ENCODE measurements around the gene SRL. TPM values are rescaled to one million over a fixed set of nuclear protein-coding genes. Genes with fewer than 3 reads are reported as not detected.

SRL gene
- total RNA-seq, 1 donor from 2014 or later = 1.2 TPM

DNA sequence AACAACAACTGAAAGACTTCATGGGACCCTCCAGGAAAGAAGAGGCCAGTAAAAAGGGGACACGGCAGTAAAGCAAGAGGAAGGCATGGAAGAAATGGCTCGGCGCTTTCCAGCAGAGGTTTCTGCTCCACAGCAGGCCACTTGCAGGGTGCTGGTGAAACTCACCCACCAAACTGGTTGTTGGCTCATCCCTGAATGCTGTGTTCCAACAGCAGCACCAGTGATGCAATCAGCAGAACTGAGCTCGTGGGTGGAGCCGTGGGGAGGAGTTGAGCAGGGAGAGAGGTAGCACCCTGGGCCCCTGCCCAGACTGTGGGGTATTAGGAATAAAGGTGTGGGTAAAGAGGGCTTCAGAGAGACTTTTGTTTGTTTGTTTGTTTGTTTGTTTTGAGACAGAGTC, 62.9 kb downstream of the SRL start:
- DNase-seq (ENCODE audit: extremely low spot score, unreplicated experiment) = no peak
- H3K36me3 Mint-ChIP-seq = no peaks in the 10 kb centered on the region
- TF ChIP-seq CTCF (conservative IDR thresholded peaks at IDR 0.05) = no peak
- peaks cover 6% of the 10 kb centered on the region for H3K4me1 Mint-ChIP-seq (ENCODE audit: unreplicated experiment)
- H3K9me3 Mint-ChIP-seq = no peaks in the 10 kb centered on the region
- no peak overlapping the region for H3K4me3 Mint-ChIP-seq
- H3K27ac Mint-ChIP-seq = peak overlapping the region; percentile 61
- no peaks in the 10 kb centered on the region for H3K27me3 Mint-ChIP-seq

GRCh38 chr16:4178468-4179010, 63.3 kb downstream of the SRL start:
- H3K9me3 Mint-ChIP-seq = no peaks in the 10 kb centered on the region
- H3K36me3 Mint-ChIP-seq = no peaks in the 10 kb centered on the region
- peak overlapping the region; percentile 61 for H3K27ac Mint-ChIP-seq
- H3K4me3 Mint-ChIP-seq = no peak overlapping the region
- TF ChIP-seq CTCF (conservative IDR thresholded peaks at IDR 0.05) = no peak
- H3K27me3 Mint-ChIP-seq = no peaks in the 10 kb centered on the region
- peaks cover 9% of the 10 kb centered on the region for H3K4me1 Mint-ChIP-seq (ENCODE audit: unreplicated experiment)
- DNase-seq (ENCODE audit: extremely low spot score, unreplicated experiment) = no peak

DNA sequence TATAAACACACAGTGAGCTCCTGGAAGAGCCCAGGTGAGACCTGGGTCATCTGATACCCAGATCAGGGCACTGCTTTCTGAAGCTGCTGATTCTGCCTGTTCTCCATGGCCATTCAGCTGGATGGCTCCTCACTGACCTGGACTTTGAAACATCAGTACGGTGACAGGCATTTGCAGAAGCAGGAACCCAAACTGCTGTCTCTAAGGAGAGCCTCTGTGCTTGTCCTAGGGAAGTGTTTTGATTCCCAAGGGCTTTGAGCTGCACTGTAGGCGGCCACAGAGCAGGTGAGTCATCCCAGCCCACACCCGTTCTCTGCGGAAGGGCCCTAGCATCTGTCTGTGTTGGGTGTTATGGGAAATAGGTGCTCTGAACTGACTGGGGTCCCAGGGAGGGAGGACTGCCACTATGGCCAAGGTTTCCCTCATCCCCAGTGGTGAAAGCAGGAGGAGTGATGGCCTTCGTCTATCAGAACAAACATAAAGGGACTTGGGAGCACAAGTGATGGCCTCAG, 64.9 kb downstream of the SRL start:
- Mint-ChIP-seq H3K9me3 (no peaks in the 10 kb centered on the region), H3K4me1 (ENCODE audit: unreplicated experiment) (peaks cover 9% of the 10 kb centered on the region), H3K4me3 (no peak overlapping the region), H3K36me3 (no peaks in the 10 kb centered on the region), H3K27me3 (no peaks in the 10 kb centered on the region), H3K27ac (peak overlapping the region; percentile 34)
- DNase-seq (ENCODE audit: extremely low spot score, unreplicated experiment) = no peak
- no peak for TF ChIP-seq CTCF (conservative IDR thresholded peaks at IDR 0.05)

GRCh38 chr16:4175849-4176248, 66.0 kb downstream of the SRL start:
- H3K4me1 Mint-ChIP-seq (ENCODE audit: unreplicated experiment) = peaks cover 3% of the 10 kb centered on the region
- no peak overlapping the region for H3K27ac Mint-ChIP-seq
- H3K36me3 Mint-ChIP-seq = no peaks in the 10 kb centered on the region
- H3K4me3 Mint-ChIP-seq = no peak overlapping the region
- no peak for TF ChIP-seq CTCF (conservative IDR thresholded peaks at IDR 0.05)
- DNase-seq (ENCODE audit: extremely low spot score, unreplicated experiment) = no peak
- no peaks in the 10 kb centered on the region for H3K27me3 Mint-ChIP-seq
- H3K9me3 Mint-ChIP-seq = no peaks in the 10 kb centered on the region

GRCh38 chr16:4172070-4172469, 69.8 kb downstream of the SRL start:
- H3K4me3 Mint-ChIP-seq = no peak overlapping the region
- H3K36me3 Mint-ChIP-seq = no peaks in the 10 kb centered on the region
- no peaks in the 10 kb centered on the region for H3K9me3 Mint-ChIP-seq
- H3K4me1 Mint-ChIP-seq (ENCODE audit: unreplicated experiment) = peaks cover 14% of the 10 kb centered on the region
- no peak overlapping the region for H3K27ac Mint-ChIP-seq
- no peak for TF ChIP-seq CTCF (conservative IDR thresholded peaks at IDR 0.05)
- H3K27me3 Mint-ChIP-seq = no peaks in the 10 kb centered on the region
- DNase-seq (ENCODE audit: extremely low spot score, unreplicated experiment) = no peak

GRCh38 chr16:4169415-4169814, 72.5 kb downstream of the SRL start:
- TF ChIP-seq CTCF (conservative IDR thresholded peaks at IDR 0.05) = no peak
- H3K4me1 Mint-ChIP-seq (ENCODE audit: unreplicated experiment) = peaks cover 14% of the 10 kb centered on the region
- H3K27ac Mint-ChIP-seq = no peak overlapping the region

More at GRCh38 chr16:4169415-4169814, 72.5 kb downstream of the SRL start:
- Mint-ChIP-seq H3K4me3 (no peak overlapping the region), H3K36me3 (no peaks in the 10 kb centered on the region), H3K27me3 (no peaks in the 10 kb centered on the region), H3K9me3 (no peaks in the 10 kb centered on the region)
- DNase-seq (ENCODE audit: extremely low spot score, unreplicated experiment) = no peak

All from type B pancreatic cell (in vitro differentiated cells).